NCI-H1694 treated with DMSO at 0.1 percent for 48 hours (cell line): ENCODE results near the gene SKAP1.
"Not testable (repeated sequence)": the region's sequence is repeated elsewhere in the genome, so short reads cannot be mapped to it uniquely, and the experiment has no call there.

ENCODE experiments used
- DNase-seq: peaks from one replicate; lab custom pipeline; 2025; lab: John Stamatoyannopoulos, UW

The SKAP1 gene

DNA sequence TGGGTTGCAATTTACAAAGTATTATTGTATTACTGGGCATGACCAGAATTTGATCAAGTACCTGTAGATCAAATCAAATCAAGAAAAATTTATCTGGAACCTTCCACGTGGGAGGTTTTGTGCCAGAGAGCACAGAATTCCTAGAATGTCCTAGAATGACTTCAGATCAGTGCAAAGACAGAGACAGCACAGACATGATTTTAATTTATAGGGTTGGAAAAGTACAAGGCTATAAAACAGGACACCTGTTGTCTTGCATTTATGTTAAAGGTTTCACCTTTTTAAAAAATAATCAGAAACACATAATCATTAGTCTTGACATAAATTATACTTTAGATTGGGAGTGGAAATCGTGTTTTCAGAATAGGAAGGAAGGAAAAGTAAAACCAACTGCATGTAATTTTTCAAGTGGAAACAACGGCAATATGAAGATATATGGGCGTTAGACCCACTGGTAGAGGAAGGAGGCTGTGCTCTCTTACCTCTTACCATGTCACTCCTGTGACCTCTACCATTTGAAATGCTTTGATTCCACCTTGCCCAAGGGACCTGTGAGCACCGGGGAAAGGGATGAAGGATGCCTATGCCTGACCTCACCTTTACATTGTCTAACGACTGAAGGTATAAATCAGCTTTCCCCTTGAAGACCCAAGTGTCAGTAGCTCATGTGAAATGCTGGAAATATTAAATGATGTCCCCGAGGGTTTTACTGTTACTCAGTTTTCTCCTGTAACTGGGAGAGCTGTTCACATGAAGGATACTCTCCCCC lies 222.1 kb downstream of the SKAP1 start:
- no peak for DNase-seq

DNA sequence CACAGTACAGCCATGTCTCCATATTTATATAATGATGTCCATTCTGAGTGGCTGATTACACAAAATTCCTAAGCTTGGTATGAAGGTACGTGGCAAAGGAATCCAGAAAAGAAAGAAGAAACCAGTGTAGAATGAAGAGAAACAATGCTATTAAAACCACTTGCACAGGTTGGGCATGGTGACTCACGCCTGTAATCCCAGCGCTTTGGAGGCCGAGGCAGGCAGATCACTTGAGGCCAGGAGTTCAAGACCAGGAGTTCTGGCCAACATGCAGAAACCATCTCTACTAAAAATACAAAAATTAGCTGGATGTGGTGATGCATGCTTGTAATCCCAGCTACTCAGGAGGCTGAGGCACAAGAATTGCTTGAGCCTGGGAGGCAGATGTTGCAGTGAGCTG lies 223.0 kb downstream of the SKAP1 start:
- not testable (repeated sequence) for DNase-seq

DNA sequence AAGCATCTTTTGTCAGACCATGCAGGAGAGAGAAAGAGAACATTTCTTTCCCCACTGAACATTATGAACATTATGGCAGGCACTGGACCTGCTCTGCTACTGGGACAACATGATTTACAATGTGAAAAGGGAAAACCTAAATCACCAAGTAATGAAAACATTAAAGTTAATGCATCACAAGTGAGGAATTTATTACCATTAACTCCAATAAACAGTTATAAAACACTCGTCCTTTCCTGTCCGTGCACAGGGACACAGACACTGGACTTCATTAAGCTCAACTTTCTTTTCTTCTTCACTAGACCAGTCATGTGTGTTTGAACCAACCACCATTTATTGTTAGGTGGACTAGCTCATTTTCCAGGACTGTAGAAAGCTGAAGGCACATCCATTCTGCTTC lies 227.1 kb downstream of the SKAP1 start:
- no peak for DNase-seq

- no peak for DNase-seq
Observed at GRCh38 chr17:48198950-48199541, 231.0 kb downstream of the SKAP1 start.

DNA sequence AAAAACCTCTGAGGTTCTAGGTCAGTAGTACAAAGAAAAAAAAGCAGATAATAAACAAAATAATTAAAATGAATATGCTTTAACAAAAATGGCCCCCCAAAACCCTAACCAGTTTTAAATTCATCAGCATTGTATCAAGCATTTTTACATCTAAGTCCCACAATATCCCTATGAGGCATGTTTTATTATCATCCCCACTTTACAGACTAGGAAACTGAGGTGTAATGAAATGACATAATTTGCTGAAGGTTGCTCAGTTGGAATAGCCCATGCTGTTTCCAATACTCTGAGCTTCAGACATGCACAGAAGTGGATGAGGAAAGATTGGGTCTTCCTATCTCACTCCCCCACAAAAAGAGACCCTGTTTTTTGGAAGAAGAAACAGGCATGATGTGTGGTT lies 234.1 kb downstream of the SKAP1 start:
- DNase-seq = no peak

- no peak for DNase-seq
Observed at GRCh38 chr17:48194097-48194550, 235.9 kb downstream of the SKAP1 start.

GRCh38 chr17:48192321-48192731 lies 237.7 kb downstream of the SKAP1 start:
- DNase-seq = no peak

DNA sequence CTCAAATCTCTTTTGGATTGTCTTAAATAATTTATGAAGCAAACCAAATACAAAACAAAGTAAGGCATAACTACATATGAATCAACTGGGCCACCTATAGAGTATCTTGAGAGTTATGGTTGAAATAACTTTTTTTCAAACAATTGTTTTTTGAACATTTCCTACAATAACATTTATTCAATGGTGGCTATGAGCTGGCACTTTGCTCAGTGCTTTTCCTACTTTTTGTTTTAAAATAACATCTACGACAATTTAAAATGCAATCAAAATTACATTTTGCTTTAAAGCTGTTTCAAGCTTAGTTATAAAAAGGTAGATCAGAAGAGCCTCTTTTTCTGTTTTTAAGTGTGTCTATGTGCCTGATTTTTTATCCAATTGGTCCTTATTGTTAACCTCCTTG lies 238.7 kb downstream of the SKAP1 start:
- no peak for DNase-seq

DNA sequence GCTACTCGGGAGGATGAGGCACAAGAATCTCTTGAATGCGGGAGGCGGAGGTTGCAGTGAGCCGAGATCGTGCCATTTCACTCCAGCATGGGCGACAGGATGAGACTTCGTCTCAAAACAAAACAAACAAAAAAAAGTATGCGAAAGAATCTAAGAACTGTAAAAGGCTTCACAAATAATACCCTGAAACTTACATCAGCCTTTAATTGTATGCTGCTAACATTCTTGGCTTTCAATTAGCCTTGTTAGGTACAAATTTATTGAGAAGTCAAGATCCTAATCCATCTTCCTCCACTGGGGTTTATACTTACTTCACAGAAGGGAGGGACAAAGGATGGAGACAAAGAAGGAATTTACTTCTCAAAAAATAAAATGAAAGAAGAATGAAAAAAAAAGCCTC lies 239.1 kb downstream of the SKAP1 start:
- no peak for DNase-seq

DNA sequence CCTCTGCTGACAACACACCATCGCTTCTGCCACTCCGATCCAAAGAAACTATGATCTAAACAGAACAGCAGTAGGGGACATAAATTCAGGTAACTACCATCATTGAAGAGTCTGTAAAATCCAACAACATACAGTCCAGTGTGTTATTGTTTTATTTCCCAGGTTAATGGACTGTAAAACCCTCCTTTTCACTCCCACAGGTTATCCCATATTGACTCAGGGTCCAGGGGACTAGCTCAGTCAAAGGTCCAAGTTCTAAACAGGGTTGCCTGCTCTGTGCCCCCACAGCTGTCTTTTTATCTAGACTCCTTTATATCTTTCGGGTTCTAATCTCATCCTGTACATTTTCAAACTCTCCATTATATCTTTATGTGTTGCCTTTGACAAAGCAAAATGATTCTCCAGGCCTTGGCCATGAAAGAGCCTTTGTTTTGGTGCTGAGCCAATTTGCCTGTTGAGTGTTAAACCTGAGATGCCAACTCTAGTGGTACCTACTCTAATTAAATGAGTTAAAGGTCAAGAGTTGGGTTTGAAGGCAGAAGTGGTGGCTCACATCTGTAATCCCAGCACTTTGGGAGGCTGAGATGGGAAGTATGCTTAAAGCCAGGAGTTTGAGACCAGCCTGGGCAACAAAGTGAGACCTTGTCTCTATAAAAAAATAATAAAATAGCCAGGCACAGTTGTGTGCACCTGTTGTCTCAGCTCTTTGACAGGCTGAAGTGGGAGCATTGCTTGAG lies 242.0 kb downstream of the SKAP1 start:
- DNase-seq = no peak

DNA sequence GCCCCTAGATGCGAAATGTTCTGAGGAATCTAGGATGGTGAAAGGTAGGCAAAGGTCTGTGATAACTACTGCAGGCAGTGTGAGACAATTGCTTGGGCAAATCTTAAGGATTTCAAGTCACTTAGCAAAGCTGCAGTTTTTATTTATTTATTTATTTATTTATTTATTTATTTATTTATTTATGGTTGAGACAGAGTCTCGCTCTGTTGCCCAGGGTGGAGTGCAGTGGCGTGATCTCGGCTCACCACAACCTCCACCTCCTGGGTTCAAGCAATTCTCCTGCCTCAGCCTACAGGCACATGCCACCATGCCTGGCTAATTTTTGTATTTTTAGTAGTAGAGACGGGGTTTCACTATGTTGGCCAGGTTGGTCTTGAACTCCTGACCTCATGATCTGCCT lies 243.7 kb downstream of the SKAP1 start:
- not testable (repeated sequence) for DNase-seq

- no peak for DNase-seq
Observed at GRCh38 chr17:48184721-48185120, 245.3 kb downstream of the SKAP1 start.

GRCh38 chr17:48181653-48182052 lies 248.4 kb downstream of the SKAP1 start:
- DNase-seq = no peak

DNA sequence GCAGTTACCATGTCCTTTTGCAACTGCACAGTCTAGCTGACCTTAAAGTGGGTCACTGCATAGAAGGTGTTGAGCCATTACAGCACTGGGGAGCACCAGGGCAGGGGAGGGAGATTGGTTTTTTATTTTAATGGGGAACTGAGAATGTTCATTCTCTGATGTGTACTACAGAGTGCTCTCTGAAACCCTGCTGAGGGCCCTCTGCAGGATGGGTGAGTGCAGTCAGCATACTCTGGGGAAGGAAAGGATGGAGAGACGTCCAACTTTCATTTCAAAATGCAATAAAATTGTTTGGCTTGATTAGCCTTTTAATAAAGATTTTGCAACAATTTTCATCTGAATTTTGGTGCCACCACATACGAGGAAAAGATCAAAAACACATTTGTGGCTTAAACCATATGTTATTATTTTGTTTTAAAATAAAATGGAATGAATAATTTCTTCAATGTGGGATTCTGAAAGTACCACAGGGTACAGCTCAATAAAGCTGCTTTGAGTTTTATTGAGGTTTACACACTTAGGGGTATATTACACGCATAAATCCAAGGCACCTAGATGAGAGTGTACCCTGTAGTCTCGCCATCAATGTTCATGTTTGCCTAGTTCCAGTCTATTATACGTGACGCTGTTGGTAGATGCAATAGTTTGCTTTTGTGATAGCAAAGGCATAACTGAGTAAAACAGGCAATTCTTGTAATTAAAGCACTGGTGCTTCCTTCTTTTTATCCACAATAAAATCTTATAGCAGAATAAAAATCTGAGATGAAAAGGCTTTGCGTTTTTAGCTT lies 249.0 kb downstream of the SKAP1 start:
- no peak for DNase-seq

DNA sequence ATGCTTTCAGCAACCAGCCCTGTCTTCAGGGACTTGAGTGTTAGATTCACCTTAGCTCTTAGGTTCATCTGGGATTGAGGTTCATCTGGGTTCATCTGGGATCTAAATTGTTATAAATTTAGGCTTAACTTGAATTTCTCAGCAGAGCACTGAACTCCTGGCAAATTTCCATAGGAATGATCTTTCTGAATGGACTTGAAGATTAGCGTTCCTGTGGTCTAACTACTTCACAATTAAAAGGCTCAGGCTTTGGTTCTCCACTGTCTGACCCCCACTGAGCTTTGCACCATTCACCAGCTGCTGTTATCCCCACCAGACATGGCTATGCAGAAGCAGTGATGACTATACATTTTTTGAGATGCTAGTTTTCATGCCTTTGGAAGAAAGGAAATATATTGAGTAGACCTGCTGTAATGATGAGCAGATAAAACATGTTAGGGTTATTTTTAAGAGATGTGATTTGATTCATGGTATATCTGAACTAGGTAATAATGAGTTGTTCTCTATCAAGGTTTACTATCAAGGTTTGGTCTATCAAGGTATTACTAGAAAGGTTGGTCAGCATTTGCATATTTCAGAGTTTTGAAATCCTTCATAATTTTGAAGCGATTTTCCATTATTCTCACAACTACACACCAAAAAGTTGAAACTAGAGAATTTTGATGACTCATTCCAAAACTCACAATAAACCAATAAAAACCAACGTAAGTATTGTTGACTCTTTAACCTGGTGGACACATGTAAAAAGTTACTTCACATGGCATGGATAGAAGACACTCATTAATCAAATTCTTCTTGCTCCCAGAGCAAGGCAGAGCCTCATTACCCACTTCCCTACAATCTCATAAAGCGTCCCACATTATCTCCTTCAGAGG lies 250.7 kb downstream of the SKAP1 start:
- DNase-seq = no peak

DNA sequence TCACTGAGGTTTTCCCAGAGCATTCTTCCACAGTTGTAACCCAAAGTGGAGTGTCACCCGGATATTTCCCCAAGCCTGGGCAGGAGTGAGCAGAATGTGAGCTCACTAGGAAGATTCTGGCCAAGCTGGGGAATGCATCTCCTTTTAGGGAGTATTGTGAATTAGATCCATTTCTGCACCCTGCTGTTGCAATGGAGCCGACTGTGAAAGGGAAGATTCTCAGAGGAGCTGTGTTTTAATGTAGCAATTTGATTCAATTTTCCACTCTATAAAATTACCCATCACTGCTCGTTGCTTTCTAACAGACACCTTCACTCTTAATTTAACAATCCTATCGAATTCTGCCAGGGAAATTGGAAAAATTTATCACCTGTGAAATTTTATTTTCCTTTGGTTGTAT lies 251.7 kb downstream of the SKAP1 start:
- no peak for DNase-seq

DNA sequence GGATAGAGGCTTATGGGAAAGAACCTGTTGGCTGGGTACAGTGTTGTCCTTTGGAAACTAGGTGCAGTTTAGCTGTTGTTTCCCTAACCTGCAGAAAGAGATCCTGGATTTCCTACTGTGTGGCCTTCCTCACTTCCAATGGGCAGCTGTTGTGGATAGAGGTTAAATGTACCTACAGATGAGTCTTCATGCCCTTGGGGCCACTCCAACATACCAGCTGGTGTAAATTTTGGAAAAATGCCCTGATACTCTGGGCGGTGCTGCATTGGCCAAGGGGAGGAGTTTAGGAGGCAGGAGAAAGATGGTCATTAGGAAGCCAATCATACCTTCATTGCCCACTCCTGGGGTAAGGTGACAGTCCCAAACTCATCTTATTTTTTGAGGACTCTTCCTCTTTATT lies 252.2 kb downstream of the SKAP1 start:
- DNase-seq = no peak

- DNase-seq = no peak
Observed at GRCh38 chr17:48176471-48176855, 253.6 kb downstream of the SKAP1 start.

GRCh38 chr17:48175692-48176470 lies 254.1 kb downstream of the SKAP1 start:
- DNase-seq = no peak

DNA sequence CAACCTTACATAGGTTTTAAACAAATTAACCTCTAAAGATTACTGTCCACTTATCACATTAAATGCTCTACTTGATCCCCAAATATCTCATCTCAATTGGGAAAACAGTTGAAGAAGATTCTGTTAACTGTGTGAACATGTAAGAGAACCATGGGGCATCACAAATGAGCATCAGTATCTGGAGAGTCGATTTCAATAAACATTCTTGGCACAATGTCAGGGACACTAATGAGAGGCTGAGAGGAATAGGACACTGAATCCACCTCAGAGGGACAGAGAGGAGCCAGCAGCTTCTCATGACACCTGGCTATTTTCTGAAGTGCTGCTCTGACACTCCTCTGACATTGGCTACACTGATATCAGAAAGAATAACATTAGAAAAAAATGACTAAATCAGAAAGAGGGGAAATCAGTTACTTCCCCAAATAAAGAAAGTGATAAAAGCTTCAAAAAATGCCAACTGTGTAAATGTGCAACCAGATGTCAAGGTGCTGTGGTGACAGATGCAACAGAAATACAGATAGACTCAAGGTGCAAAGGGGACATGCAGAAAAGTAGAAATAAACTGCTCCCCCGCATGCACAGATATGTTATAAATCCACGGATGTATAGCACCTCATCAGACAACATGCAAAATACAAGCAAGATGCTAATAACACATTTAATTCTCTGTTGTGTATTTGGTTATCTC lies 255.0 kb downstream of the SKAP1 start:
- DNase-seq = no peak
